Erythroblast (primary cell): Measurements from ENCODE around the gene SLC41A2.

Experiments
- GATA1 ChIP-seq: IDR thresholded peaks from 2 replicates; pipeline ENCODE4 v1.6.1; 2011; ENCODE audit warnings: low read depth, mild to moderate bottlenecking, control low read depth, low read length, moderate library complexity
- POLR2A ChIP-seq: IDR thresholded peaks from 2 replicates; pipeline ENCODE4 v1.6.1; 2011; ENCODE audit warnings: mild to moderate bottlenecking, low read length

DNA sequence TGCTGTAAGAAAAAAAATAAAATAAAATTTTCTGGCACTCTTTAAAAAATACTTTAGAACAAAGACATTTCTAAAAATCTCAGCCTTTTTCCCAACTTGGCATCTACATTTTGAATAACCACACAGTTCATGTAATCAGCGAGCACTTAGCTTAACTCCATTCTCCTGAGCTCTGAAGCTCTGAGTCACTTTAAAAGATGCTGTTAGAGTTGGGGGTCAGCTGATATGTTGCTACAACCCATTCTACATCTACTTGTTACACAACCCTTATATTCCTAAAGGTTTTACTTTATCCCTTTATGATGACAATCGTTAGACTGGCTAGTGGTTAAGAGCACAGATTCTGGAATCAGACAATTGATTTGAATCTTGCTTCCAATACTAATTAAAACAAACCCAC is 48.3 kb downstream of the SLC41A2 start:
- no peak for TF ChIP-seq POLR2A
- TF ChIP-seq GATA1, result no peak
